B cell (primary cell): Measurements from ENCODE around the gene MUC13. TPM values are rescaled to one million over a fixed set of nuclear protein-coding genes. Genes with fewer than 3 reads are reported as not detected.

Experiments
- ATAC-seq: fragments of 200-7000 bp; cut with Tn5 transposase; one replicate; pipeline ENCODE4 v1.10.0; 2021; ENCODE audit warnings: low read depth, mild to moderate bottlenecking, moderate number of reproducible peaks, moderate library complexity
- CTCF ChIA-PET: fragments of 350-600 bp; sonication (Branson Sonifier 250); formaldehyde crosslinking; loops from one replicate; lab custom pipeline; 2021; ENCODE audit warnings: antibody characterized with exemption, inconsistent platforms; lab: Charles Lee
- POLR2A ChIA-PET: fragments of 350-600 bp; sonication (Branson Sonifier 250); formaldehyde crosslinking; loops from one replicate; lab custom pipeline; 2021; ENCODE audit warnings: antibody characterized with exemption; lab: Charles Lee
- DNase-seq: peaks from one replicate; pipeline ENCODE4 v3.0.0; 2013
- H2AFZ ChIP-seq: 2 replicates; pipeline ENCODE4 v1.6.1; 2012; ENCODE audit warnings: mild to moderate bottlenecking, low read depth, low read length; ENCODE audit not compliant: insufficient read depth, poor library complexity, severe bottlenecking
- H3K27ac ChIP-seq, 2 donors: 1 replicate in 1 of 2; 2 replicates in 1 of 2; pipeline ENCODE4 v1.5.1; 2012 to 2013; ENCODE audit warnings: low read length in 2 of 2, mild to moderate bottlenecking in 2 of 2, moderate library complexity in 1 of 2
- H3K27me3 ChIP-seq, 4 experiments: fragments of 200-600 bp in 1 of 4; sonication (generic) in 1 of 4; replicated peaks in 1 of 4; 1 replicate in 2 of 4; 2 replicates in 2 of 4; pipeline versions ENCODE4 v1.6.1 to v1.7.0; 2013 to 2016; ENCODE audit warnings: low read length in 3 of 4, mild to moderate bottlenecking in 2 of 4, mixed read lengths in 1 of 4, moderate library complexity in 1 of 4; ENCODE audit not compliant: insufficient read depth in 4 of 4, control insufficient read depth in 3 of 4; ENCODE audit errors: control extremely low read depth in 1 of 4
- H3K36me3 ChIP-seq, 2 experiments: replicated peaks in 1 of 2; 1 replicate in 1 of 2; 2 replicates in 1 of 2; pipeline versions ENCODE4 v1.6.1 to v1.7.1; 2013; ENCODE audit warnings: low read length in 1 of 2; ENCODE audit not compliant: insufficient read depth in 2 of 2, control insufficient read depth in 1 of 2; ENCODE audit errors: control extremely low read depth in 1 of 2, extremely low read depth in 1 of 2
- H3K4me1 ChIP-seq, 2 donors: fragments of 200-600 bp in 1 of 2; sonication (generic) in 1 of 2; 1 replicate in 1 of 2; 2 replicates in 1 of 2; pipeline versions ENCODE4 v1.5.1 to v1.6.1; 2013 to 2017; ENCODE audit warnings: low read length in 2 of 2; ENCODE audit not compliant: control insufficient read depth in 2 of 2, insufficient read depth in 2 of 2
- H3K4me2 ChIP-seq: replicated peaks from 2 replicates; pipeline ENCODE3; 2012; ENCODE audit warnings: mild to moderate bottlenecking, low read depth, low read length; ENCODE audit not compliant: poor library complexity, severe bottlenecking
- H3K4me3 ChIP-seq, 5 experiments: fragments of 200-600 bp in 1 of 5; sonication (generic) in 1 of 5; 1 replicate in 3 of 5; 2 replicates in 2 of 5; pipeline versions ENCODE4 v1.5.1 to v1.7.0; 2011 to 2016; ENCODE audit warnings: low read length in 4 of 5, mild to moderate bottlenecking in 4 of 5, low read depth in 2 of 5, control low read depth in 1 of 5, moderate library complexity in 1 of 5; ENCODE audit not compliant: insufficient read depth in 1 of 5; ENCODE audit errors: control extremely low read depth in 1 of 5, extremely low read depth in 1 of 5
- H3K79me2 ChIP-seq: fragments of 200-600 bp; sonication (generic); one replicate; pipeline ENCODE4 v1.6.0; 2016; ENCODE audit warnings: low read length; ENCODE audit not compliant: control insufficient read depth, insufficient read depth
- H3K9ac ChIP-seq: fragments of 200-600 bp; sonication (generic); 2 replicates; pipeline ENCODE4 v1.6.1; 2017; ENCODE audit warnings: mild to moderate bottlenecking, low read length, moderate library complexity
- H3K9me3 ChIP-seq, 3 donors: one replicate each; pipeline versions ENCODE4 v1.6.1 to v1.7.1; 2013; ENCODE audit warnings: low read length in 2 of 3; ENCODE audit not compliant: control insufficient read depth in 2 of 3, insufficient read depth in 1 of 3; ENCODE audit errors: control extremely low read depth in 1 of 3
- H4K20me1 ChIP-seq: 2 replicates; pipeline ENCODE4 v1.6.0; 2012; ENCODE audit warnings: mild to moderate bottlenecking, low read length; ENCODE audit not compliant: insufficient read depth, control insufficient read depth, poor library complexity, severe bottlenecking
- H3K27ac Mint-ChIP-seq: one replicate; pipeline ENCODE4 v1.8.0; 2021; ENCODE audit warnings: mixed read lengths
- H3K27me3 Mint-ChIP-seq: one replicate; pipeline ENCODE4 v1.8.0; 2021; ENCODE audit warnings: mixed read lengths
- H3K4me1 Mint-ChIP-seq: one replicate; pipeline ENCODE4 v1.8.0; 2021; ENCODE audit warnings: mixed read lengths
- H3K4me3 Mint-ChIP-seq: one replicate; pipeline ENCODE4 v1.8.0; 2021; ENCODE audit warnings: mixed read lengths
- H3K9me3 Mint-ChIP-seq: one replicate; pipeline ENCODE4 v1.8.0; 2022; ENCODE audit warnings: mixed read lengths; ENCODE audit not compliant: insufficient read depth
- EZH2 ChIP-seq: IDR thresholded peaks from 2 replicates; pipeline ENCODE4 v1.6.1; 2012; ENCODE audit warnings: borderline replicate concordance, low read depth, mild to moderate bottlenecking, moderate library complexity, low read length; ENCODE audit not compliant: insufficient read depth, poor library complexity, severe bottlenecking
- WGBS: methylation state at CpG from one replicate; pipeline ENCODE4 v1.1.5; 2013; ENCODE audit warnings: missing lambda C conversion rate; ENCODE audit not compliant: insufficient coverage; 5-methylcytosine and 5-hydroxymethylcytosine counted together
- intact Hi-C: fragments of 100-400 bp; cut with micrococcal nuclease; formaldehyde crosslinking; loops from one replicate; pipeline ENCODE4 v1.10.0; 2022
- polyA plus RNA-seq: library from polyadenylated mRNA; depleted of rRNA; stranded (reverse); fragments of >200 nt; gene quantifications from 2 replicates; pipeline ENCODE4 v1.2.3, GENCODE V29; 2012
- total RNA-seq, 2 donors: library from RNA; stranded (reverse); fragments of 120-200 nt in 1 of 2; gene quantifications; 1 replicate in 1 of 2; 2 replicates in 1 of 2; pipeline versions ENCODE4 v1.2.3 to v1.2.4, GENCODE V29; 2013 to 2022
- TF ChIP-seq, protein P1 (sequence below): fragments of 200-600 bp; IDR thresholded peaks from one replicate; pipeline ENCODE4 v1.8.0; 2022; ENCODE audit warnings: antibody characterized with exemption, mild to moderate bottlenecking

Gene MUC13
- total and polyA plus RNA-seq, 2 donors (not counting 1 experiment from before 2014, with no cell fraction given), result not detected

DNA sequence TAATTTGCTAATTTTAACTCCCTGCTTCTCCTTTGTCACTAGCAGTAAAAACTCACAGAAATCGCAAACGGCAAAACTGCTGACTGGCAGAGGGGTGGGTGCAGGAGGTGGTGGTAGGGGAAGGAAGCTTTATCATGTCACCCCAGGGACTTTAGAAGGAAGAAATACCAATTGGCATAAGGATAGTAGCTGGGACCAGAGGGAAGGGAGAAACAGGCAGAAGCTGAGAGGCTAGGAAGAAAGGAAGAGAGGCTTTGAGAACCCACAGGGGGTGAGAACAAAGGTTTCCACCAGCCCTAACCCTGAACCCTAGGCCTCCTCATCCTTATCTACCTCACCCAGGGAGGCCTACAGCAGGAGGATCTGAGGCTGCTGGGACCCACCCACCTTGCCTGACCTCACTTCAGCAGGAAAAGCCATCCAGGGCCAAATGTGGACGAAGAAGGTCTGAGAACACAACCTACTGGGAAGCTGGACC, 58.1 kb downstream of the MUC13 start:
- WGBS, result 67% methylated on average over 1 of the region's 3 CpGs
- no peaks in the 10 kb centered on the region for H3K4me1 Mint-ChIP-seq
- H3K36me3 ChIP-seq, result no peaks in the 10 kb centered on the region
- no peak for DNase-seq
- CTCF ChIA-PET, result no interaction called here
- H3K27me3 Mint-ChIP-seq, result peaks cover 45% of the 10 kb centered on the region
- H3K4me3 ChIP-seq, result no peak overlapping the region
- peaks cover 0 to 10% (median 3%) of the 10 kb centered on the region in 4 experiments for H3K27me3 ChIP-seq
- POLR2A ChIA-PET, result no interaction called here
- H3K9me3 Mint-ChIP-seq, result no peaks in the 10 kb centered on the region
- H4K20me1 ChIP-seq, result no peaks in the 10 kb centered on the region
- no peak overlapping the region for H3K9ac ChIP-seq
- no peaks in the 10 kb centered on the region for H3K4me1 ChIP-seq
- H3K9me3 ChIP-seq, result no peaks in the 10 kb centered on the region
- H2AFZ ChIP-seq, result peak overlapping the region; percentile 21
- H3K4me2 ChIP-seq, result no peak overlapping the region
- H3K27ac Mint-ChIP-seq, result no peak overlapping the region
- TF ChIP-seq, protein P1, sequence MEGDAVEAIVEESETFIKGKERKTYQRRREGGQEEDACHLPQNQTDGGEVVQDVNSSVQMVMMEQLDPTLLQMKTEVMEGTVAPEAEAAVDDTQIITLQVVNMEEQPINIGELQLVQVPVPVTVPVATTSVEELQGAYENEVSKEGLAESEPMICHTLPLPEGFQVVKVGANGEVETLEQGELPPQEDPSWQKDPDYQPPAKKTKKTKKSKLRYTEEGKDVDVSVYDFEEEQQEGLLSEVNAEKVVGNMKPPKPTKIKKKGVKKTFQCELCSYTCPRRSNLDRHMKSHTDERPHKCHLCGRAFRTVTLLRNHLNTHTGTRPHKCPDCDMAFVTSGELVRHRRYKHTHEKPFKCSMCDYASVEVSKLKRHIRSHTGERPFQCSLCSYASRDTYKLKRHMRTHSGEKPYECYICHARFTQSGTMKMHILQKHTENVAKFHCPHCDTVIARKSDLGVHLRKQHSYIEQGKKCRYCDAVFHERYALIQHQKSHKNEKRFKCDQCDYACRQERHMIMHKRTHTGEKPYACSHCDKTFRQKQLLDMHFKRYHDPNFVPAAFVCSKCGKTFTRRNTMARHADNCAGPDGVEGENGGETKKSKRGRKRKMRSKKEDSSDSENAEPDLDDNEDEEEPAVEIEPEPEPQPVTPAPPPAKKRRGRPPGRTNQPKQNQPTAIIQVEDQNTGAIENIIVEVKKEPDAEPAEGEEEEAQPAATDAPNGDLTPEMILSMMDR, result no peak
- TF ChIP-seq EZH2, result no peak
- no peak overlapping the region for H3K4me3 Mint-ChIP-seq
- no peak overlapping the region for H3K27ac ChIP-seq
- no peak for ATAC-seq
- H3K79me2 ChIP-seq, result no peaks in the 10 kb centered on the region
- intact Hi-C loops, result no loop called here

DNA sequence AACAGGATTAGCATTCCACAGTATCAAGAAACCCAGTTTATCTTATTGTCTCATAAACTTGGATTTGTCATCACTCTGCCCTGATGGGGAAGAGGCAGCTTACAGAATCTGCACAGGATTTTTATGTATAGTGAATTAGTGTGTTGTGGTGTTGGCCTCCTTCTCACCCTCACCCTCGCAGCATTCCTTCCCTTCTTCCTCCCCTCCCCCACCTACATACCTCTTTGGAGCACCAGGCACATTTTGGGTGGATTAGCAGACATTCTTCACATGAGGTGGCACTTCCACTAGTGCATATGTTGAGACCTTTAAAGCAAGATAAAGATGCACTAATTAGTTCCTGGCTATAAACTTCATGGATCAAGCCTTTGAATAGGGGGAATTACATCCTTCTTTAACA, 61.3 kb downstream of the MUC13 start:
- ATAC-seq, result no peak
- WGBS, result no CpG with 5 or more reads among the region's 1 CpG
- H3K4me3 ChIP-seq, result no peak overlapping the region
- no peaks in the 10 kb centered on the region for H3K9me3 ChIP-seq
- no peak for TF ChIP-seq EZH2
- TF ChIP-seq, protein P1, result no peak
- Mint-ChIP-seq H3K27me3 (peaks cover 42% of the 10 kb centered on the region), H3K4me3 (no peak overlapping the region), H3K27ac (no peak overlapping the region), H3K4me1 (no peaks in the 10 kb centered on the region), H3K9me3 (no peaks in the 10 kb centered on the region)
- H4K20me1 ChIP-seq, result no peaks in the 10 kb centered on the region
- no peak overlapping the region for H3K27ac ChIP-seq
- intact Hi-C loops, result no loop called here
- ChIA-PET POLR2A (no interaction called here), CTCF (no interaction called here)
- H3K4me1 ChIP-seq, result no peaks in the 10 kb centered on the region
- H3K36me3 ChIP-seq, result no peaks in the 10 kb centered on the region
- no peak for DNase-seq
- H3K9ac ChIP-seq, result no peak overlapping the region
- H3K4me2 ChIP-seq, result no peak overlapping the region
- peaks cover 0 to 6% (median 2%) of the 10 kb centered on the region in 4 experiments for H3K27me3 ChIP-seq
- H2AFZ ChIP-seq, result no peak overlapping the region
- no peaks in the 10 kb centered on the region for H3K79me2 ChIP-seq
